ENCODE measurements around the gene LASP1NB.

The LASP1NB gene

GRCh38 chr17:38893607-38894006 lies 31.8 kb upstream of the LASP1NB start:
- intact Hi-C loops (cut with micrococcal nuclease; ENCODE audit: unreplicated experiment), result no loop called here
- H3K4me3 Mint-ChIP-seq (ENCODE audit: low read depth, unreplicated experiment), result no peak overlapping the region
- no TSS peak for BruUV-seq (replicated peaks)

GRCh38 chr17:38894276-38894675 lies 31.1 kb upstream of the LASP1NB start:
- H3K27ac Mint-ChIP-seq (ENCODE audit: unreplicated experiment), result no peak overlapping the region
- intact Hi-C loops (cut with micrococcal nuclease; ENCODE audit: unreplicated experiment), result no loop called here

More at GRCh38 chr17:38893607-38894006, 31.8 kb upstream of the LASP1NB start:
- no peak for TF ChIP-seq CTCF (IDR thresholded peaks at IDR 0.05; ENCODE audit: unreplicated experiment)
- no peak for DNase-seq
- CTCF ChIA-PET, result interaction anchor here (0.5 to 1.2 kb wide), 2 partner anchors 24 to 867 kb away, joined by 4 read pairs; partner anchors contain the start of gene LASP1
- Mint-ChIP-seq H3K27me3 (ENCODE audit: unreplicated experiment) (no peaks in the 10 kb centered on the region), H3K27ac (ENCODE audit: unreplicated experiment) (no peak overlapping the region), H3K4me1 (ENCODE audit: low read depth, unreplicated experiment) (peaks cover 24% of the 10 kb centered on the region), H3K9me3 (ENCODE audit: low read depth, unreplicated experiment) (no peaks in the 10 kb centered on the region), H3K36me3 (ENCODE audit: insufficient read depth, unreplicated experiment) (peaks cover 82% of the 10 kb centered on the region)

GRCh38 chr17:38896346-38896954 lies 29.0 kb upstream of the LASP1NB start:
- Mint-ChIP-seq H3K9me3 (ENCODE audit: low read depth, unreplicated experiment) (no peaks in the 10 kb centered on the region), H3K27me3 (ENCODE audit: unreplicated experiment) (no peaks in the 10 kb centered on the region), H3K27ac (ENCODE audit: unreplicated experiment) (peak overlapping the region; percentile 35), H3K36me3 (ENCODE audit: insufficient read depth, unreplicated experiment) (peaks cover 79% of the 10 kb centered on the region), H3K4me1 (ENCODE audit: low read depth, unreplicated experiment) (peaks cover 24% of the 10 kb centered on the region), H3K4me3 (ENCODE audit: low read depth, unreplicated experiment) (no peak overlapping the region)
- intact Hi-C loops (cut with micrococcal nuclease; ENCODE audit: unreplicated experiment), result no loop called here
- BruUV-seq (replicated peaks), result no TSS peak
- TF ChIP-seq CTCF (IDR thresholded peaks at IDR 0.05; ENCODE audit: unreplicated experiment), result no peak
- no peak for DNase-seq
- CTCF ChIA-PET, result interaction anchor here (0.5 kb wide), 1 partner anchor 241 kb away, joined by 4 read pairs; no protein-coding TSS in a partner anchor

More at GRCh38 chr17:38894276-38894675, 31.1 kb upstream of the LASP1NB start:
- Mint-ChIP-seq H3K36me3 (ENCODE audit: insufficient read depth, unreplicated experiment) (peaks cover 82% of the 10 kb centered on the region), H3K4me3 (ENCODE audit: low read depth, unreplicated experiment) (no peak overlapping the region), H3K4me1 (ENCODE audit: low read depth, unreplicated experiment) (peaks cover 26% of the 10 kb centered on the region), H3K9me3 (ENCODE audit: low read depth, unreplicated experiment) (no peaks in the 10 kb centered on the region), H3K27me3 (ENCODE audit: unreplicated experiment) (no peaks in the 10 kb centered on the region)
- DNase-seq, result no peak
- CTCF ChIA-PET, result interaction anchor here (1.2 kb wide), 1 partner anchor 25 kb away, joined by 4 read pairs; the partner anchor contains the start of gene LASP1
- no peak for TF ChIP-seq CTCF (IDR thresholded peaks at IDR 0.05; ENCODE audit: unreplicated experiment)
- BruUV-seq (replicated peaks), result no TSS peak

- CTCF ChIA-PET, result no interaction called here
- Mint-ChIP-seq H3K4me1 (ENCODE audit: low read depth, unreplicated experiment) (peaks cover 24% of the 10 kb centered on the region), H3K9me3 (ENCODE audit: low read depth, unreplicated experiment) (no peaks in the 10 kb centered on the region), H3K27ac (ENCODE audit: unreplicated experiment) (peak overlapping the region; percentile 30), H3K4me3 (ENCODE audit: low read depth, unreplicated experiment) (no peak overlapping the region), H3K36me3 (ENCODE audit: insufficient read depth, unreplicated experiment) (peaks cover 82% of the 10 kb centered on the region), H3K27me3 (ENCODE audit: unreplicated experiment) (no peaks in the 10 kb centered on the region)
- intact Hi-C loops (cut with micrococcal nuclease; ENCODE audit: unreplicated experiment), result no loop called here
- DNase-seq, result no peak
- BruUV-seq (replicated peaks), result no TSS peak
- TF ChIP-seq CTCF (IDR thresholded peaks at IDR 0.05; ENCODE audit: unreplicated experiment), result no peak
Observed at GRCh38 chr17:38897176-38897575, 28.2 kb upstream of the LASP1NB start.

Data from Calu3 (cell line).